Motor neuron (in vitro differentiated cells): ENCODE data around the gene CSNK2A3. TPM values are rescaled to one million over a fixed set of nuclear protein-coding genes. Genes with fewer than 3 reads are reported as not detected.

Source experiments
- ATAC-seq, 8 experiments: fragments of 200-7000 bp; cut with Tn5 transposase; replicated peaks in 6 of 8; 2 replicates each; pipeline ENCODE4 v1.8.0; 2021; ENCODE audit warnings: mild to moderate bottlenecking in 8 of 8, moderate library complexity in 8 of 8
- H3K27ac ChIP-seq, 2 donors: fragments of 250-450 bp; sonication (Bioruptor Pico); 2 replicates each; pipeline ENCODE4 v1.9.0; 2021; ENCODE audit warnings: antibody characterized with exemption in 2 of 2, mild to moderate bottlenecking in 2 of 2, moderate library complexity in 1 of 2
- H3K4me1 ChIP-seq, 2 donors: fragments of 250-450 bp; sonication (Bioruptor Pico); replicated peaks in 1 of 2; 2 replicates each; pipeline ENCODE4 v1.6.1; 2021; ENCODE audit warnings: antibody characterized with exemption in 2 of 2, mild to moderate bottlenecking in 2 of 2, moderate library complexity in 1 of 2
- H3K4me3 ChIP-seq, 5 donors: fragments of 250-450 bp; sonication (Bioruptor Pico); 2 replicates each; pipeline ENCODE4 v1.9.0; 2021; ENCODE audit warnings: antibody characterized with exemption in 5 of 5, mild to moderate bottlenecking in 5 of 5, moderate library complexity in 4 of 5
- WGBS, 10 experiments: fragments of 450-650 bp; shearing (Covaris generic); methylation state at CpG; one replicate each; pipeline ENCODE4 v1.0.0; 2022; 5-methylcytosine and 5-hydroxymethylcytosine counted together
- in situ Hi-C, 9 experiments: fragments of 400-800 bp; cut with MboI; loops; one replicate each; pipeline ENCODE4 v1.15.0; 2021; ENCODE audit warnings: low sequenced_read_pairs in 9 of 9, low pct_unique_long_range_greater_than_20kb in 2 of 9; ENCODE audit not compliant: unreplicated experiment in 9 of 9
- total RNA-seq, 8 experiments: library from RNA; unstranded; fragments of 300-600 nt; gene quantifications; 2 replicates each; pipeline versions ENCODE4 v1.2.3 to v1.2.4, GENCODE V29; 2022

The CSNK2A3 gene
- total RNA-seq, 8 experiments from 2014 or later, result 1.6 to 2.9 (median 1.8) TPM

DNA sequence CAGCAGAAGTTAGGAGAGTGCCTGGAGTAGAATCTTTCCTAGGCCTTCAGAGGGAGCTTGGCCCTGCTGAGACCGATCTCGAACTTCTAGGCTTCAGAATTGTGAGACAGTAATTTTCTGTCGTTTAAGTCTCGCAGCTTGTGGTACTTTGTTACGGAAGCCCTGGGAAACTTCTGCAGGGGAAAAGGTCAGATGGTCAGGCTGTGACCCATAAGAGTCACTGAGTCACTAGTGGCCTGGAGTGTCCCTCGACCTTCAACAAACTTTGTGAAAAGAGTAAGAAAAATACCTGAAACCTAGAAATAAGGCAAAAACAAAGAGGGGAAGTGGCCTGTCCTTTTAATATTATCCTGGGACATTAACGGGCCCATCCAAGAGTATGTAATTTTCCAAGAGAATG lies 34.6 kb downstream of the CSNK2A3 start:
- H3K27ac ChIP-seq, result no peak overlapping the region
- H3K4me1 ChIP-seq, result no peaks in the 10 kb centered on the region
- 80 to 96% (median 91%) methylated on average over 2 to 7 of the region's 7 CpGs; no CpG with 5 or more reads in 1 of the 10 experiments for WGBS, 10 experiments
- no peak for ATAC-seq
- no peak overlapping the region for H3K4me3 ChIP-seq
- in situ Hi-C loops, result no loop called here

DNA sequence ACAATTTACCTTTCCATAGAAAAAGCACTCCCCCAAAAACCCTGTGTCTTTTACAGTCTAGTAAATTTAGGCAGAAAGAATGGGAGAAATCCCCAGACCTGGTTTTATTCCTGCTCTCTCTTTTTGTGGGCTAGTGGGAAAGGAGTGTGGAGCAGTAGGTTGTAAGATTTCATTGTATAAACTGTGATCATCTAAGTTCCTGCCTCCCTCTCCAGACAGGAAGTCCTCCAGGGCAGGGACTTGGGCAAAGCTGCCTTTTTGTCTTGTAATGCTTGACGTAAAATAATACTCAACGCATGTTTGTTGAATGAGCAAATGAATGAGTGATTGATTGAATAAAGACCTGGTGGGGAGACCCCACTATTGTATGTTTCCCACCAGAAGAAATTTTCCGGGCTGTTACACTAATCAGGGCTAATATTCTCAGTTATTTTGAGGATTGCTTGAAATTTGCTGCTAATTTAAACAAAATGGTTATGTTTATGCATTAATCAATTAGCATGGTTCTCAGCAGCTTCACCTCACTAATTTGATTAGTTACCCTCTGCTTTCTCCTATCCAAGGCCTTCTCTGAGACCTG lies 36.3 kb downstream of the CSNK2A3 start:
- ATAC-seq, result no peak
- in situ Hi-C loops, result no loop called here
- H3K27ac ChIP-seq, result no peak overlapping the region
- no peaks in the 10 kb centered on the region for H3K4me1 ChIP-seq
- WGBS, 10 experiments, result 27 to 100% (median 89%) methylated on average over 1 to 3 of the region's 3 CpGs; no CpG with 5 or more reads in 2 of the 10 experiments
- H3K4me3 ChIP-seq, result no peak overlapping the region

DNA sequence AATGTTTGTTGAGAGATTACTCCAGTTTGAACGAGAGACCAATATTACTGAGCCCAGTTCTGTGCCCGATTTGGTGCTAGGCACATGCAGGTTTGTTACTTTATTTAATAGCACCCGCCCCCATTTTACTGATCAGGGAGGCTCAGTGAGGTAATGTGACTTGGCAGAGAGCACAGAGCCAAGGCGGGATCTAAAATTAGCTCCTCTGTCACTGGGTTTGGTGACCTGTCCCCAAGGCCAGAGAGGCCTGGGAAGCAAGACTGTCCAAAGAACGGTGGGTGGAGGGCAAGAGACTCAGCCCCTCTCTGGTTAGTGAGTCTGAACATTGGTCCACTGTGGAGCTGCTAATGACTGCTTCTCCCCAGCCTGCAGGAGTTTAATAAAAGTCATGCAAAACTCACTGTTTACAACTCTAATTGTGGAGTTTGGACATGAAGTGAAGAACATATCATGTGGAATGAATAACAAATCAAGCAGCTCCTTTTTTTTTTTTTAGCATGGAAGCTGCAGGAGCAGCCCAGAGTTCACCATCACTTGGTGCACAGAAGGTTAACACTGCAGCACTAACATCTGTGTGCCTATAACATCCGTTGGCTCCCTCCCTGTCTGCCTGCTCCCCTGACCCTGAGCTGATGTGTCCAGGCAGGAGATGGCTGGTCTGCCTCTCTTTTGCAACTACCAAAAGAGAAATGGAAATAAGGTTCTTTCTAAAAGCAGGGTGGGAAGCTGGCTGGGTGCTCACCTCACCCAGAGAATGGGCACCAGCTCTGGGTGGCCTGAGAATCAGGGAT lies 39.0 kb downstream of the CSNK2A3 start:
- Histone ChIP-seq H3K4me1 (no peaks in the 10 kb centered on the region), H3K27ac (no peak overlapping the region), H3K4me3 (no peak overlapping the region)
- in situ Hi-C loops, result no loop called here
- ATAC-seq, result peak in 2 of 8 experiments; percentile 43 to 56
- WGBS, 10 experiments, result 34 to 100% (median 78%) methylated on average over 1 to 5 of the region's 6 CpGs

DNA sequence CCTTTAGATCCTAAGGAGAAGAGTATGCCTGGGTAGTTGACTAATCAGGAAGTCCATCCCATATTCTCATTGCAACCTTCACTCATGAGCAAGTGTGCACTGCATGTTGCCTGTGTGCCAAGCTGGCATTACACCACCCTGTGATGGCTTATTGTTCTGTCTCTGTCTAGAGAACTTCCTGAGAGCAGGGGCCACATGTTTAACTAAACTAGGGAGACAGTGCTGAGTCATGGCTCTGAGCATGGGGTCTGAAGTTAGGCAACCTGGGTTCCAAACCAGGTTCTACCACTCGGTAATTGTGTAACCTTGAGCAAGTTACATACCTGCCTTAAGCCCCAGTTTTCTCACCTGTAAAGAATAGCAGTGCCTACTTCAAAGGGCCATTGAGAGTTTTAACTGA lies 39.6 kb downstream of the CSNK2A3 start:
- in situ Hi-C loops, result no loop called here
- Histone ChIP-seq H3K4me3 (no peak overlapping the region), H3K27ac (no peak overlapping the region), H3K4me1 (no peaks in the 10 kb centered on the region)
- WGBS, 10 experiments, result 44 to 100% (median 90%) methylated on average over 1 of the region's 1 CpG; no CpG with 5 or more reads in 5 of the 10 experiments
- ATAC-seq, result peak in 1 of 8 experiments; percentile 37

DNA sequence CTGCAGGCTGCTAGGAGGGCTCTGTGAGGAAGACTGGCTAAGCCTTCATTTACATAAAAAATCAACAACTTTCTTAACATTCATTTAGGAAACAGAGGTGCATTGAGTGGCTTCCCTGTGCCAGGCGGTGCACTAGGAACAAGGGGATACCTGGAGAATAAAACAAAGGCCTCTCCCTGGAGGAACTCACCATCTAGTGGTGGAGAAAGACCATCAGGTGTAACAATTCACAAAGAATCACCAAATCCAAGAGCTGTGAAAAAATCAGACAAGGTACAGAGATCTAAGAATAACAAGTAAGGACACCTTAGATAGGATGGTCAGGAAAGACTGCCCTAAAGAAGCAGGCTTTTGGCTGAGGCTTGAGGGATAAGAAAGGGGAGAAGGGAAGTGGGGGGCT lies 40.3 kb downstream of the CSNK2A3 start:
- no peak for ATAC-seq
- in situ Hi-C loops, result no loop called here
- Histone ChIP-seq H3K4me1 (no peaks in the 10 kb centered on the region), H3K27ac (no peak overlapping the region), H3K4me3 (no peak overlapping the region)
- 60 to 100% (median 83%) methylated on average over 1 of the region's 1 CpG; no CpG with 5 or more reads in 7 of the 10 experiments for WGBS, 10 experiments

DNA sequence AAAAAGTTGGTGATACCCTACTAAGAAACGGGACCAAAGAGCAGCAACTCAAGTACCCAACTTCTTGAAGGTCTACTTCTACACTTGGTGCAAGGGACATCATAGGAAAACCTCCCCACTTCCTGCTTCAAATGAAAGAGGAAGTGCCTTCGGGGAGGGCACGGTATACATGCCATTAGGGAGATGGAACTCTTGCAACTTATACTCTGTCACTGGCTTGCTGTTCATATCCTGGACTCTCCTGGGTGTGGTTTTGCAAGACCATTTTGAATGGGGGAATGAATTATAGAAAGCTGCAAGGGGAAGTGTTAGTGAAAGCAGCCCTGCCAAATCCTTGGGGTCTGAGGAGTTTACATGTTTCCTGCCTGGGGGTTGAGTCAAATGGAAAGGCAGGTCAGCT lies 41.9 kb downstream of the CSNK2A3 start:
- Histone ChIP-seq H3K27ac (no peak overlapping the region), H3K4me3 (no peak overlapping the region), H3K4me1 (no peaks in the 10 kb centered on the region)
- ATAC-seq, result peak in 2 of 8 experiments; percentile 24 to 33
- 20 to 100% (median 95%) methylated on average over 1 to 3 of the region's 3 CpGs; no CpG with 5 or more reads in 4 of the 10 experiments for WGBS, 10 experiments
- in situ Hi-C loops, result no loop called here

DNA sequence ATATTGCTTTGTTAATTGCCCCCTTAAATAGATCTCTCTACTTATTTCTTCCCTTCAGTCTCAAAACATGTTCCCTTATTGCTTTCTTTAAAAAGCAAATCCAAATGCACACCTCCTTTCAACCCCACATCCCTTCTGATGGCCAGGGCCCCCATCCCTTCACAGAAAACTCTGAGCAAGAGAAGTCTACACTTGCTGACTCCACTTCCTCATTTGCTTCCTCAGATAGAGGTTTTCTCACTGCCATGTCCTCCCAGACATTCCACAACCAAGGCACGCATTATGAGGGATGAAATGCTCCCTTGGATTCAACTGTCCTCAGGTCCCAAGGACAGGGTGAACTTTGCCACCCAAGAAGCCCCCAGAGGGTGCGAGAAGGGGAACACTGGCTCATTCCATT lies 43.1 kb downstream of the CSNK2A3 start:
- in situ Hi-C loops, result no loop called here
- ATAC-seq, result no peak
- no peaks in the 10 kb centered on the region for H3K4me1 ChIP-seq
- H3K4me3 ChIP-seq, result no peak overlapping the region
- no peak overlapping the region for H3K27ac ChIP-seq
- 40 to 100% (median 100%) methylated on average over 1 to 2 of the region's 2 CpGs; no CpG with 5 or more reads in 2 of the 10 experiments for WGBS, 10 experiments

DNA sequence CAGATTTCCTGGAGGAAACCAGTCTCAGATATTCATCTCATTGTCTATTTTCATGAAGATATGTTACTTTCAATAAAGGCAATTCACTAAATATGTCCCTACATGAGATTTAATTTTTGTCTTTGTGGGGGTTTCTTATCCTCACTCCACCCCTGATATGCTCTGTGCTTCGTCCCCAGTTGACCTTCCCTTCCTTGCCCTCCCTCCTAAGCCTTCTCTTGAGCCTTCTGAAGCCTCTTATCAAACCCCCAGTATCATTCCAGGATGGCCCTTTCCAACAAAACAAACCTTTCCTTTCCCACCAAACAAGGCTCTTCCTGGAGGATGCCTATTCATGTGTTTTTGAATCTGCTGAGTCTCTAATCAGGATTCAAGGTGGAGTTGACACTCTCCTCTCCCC lies 44.8 kb downstream of the CSNK2A3 start:
- no peak for ATAC-seq
- Histone ChIP-seq H3K4me3 (no peak overlapping the region), H3K27ac (no peak overlapping the region), H3K4me1 (no peaks in the 10 kb centered on the region)
- in situ Hi-C loops, result no loop called here
- WGBS, 10 experiments, result 13 to 100% (median 58%) methylated on average over 1 of the region's 1 CpG; no CpG with 5 or more reads in 2 of the 10 experiments

DNA sequence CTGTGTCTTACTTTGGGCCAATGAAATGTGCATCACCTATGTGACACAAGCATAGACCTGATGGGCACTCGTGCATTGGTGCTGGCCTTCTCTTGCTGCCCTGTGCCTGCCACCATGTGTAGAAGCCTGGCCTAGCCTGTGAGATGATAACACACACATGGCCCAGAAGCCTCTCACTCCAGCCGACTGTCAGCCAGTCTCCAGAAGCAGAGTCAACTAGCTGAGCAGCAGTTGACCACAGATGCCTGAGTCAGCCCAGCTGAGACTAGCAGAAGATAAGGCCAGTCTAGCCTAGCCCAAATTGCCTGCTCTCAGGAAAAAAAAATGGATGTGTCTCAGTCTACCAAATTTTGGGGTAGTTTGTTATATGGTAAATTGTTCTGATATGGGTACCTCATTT lies 46.2 kb downstream of the CSNK2A3 start:
- in situ Hi-C loops, result no loop called here
- WGBS, 10 experiments, result 20 to 100% (median 83%) methylated on average over 1 to 2 of the region's 2 CpGs; no CpG with 5 or more reads in 4 of the 10 experiments
- no peaks in the 10 kb centered on the region for H3K4me1 ChIP-seq
- ATAC-seq, result no peak
- no peak overlapping the region for H3K27ac ChIP-seq
- no peak overlapping the region for H3K4me3 ChIP-seq

DNA sequence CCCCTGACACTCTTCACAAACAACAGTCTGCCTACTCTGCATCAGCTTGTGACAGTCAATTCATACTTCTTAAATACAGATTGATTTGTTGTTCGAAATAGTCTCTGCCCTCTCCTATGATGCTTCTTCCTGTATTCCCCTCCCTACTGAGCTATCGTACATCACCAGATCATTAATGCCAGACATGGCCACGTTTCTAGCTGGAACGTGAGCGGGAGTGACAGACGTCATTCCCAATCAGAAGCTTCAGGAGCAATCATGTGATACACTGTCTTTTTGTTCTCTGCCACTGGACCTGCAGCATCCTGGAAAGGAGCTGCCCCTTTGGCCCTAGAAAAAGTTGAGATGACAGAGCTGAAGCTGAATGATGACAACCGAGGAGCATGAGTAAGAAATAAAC lies 48.5 kb downstream of the CSNK2A3 start:
- peaks cover 4 to 9% of the 10 kb centered on the region in 2 donors for H3K4me1 ChIP-seq
- peak in 5 of 8 experiments; percentile 40 to 75 (median 58) for ATAC-seq
- H3K27ac ChIP-seq, result no peak overlapping the region
- H3K4me3 ChIP-seq, result no peak overlapping the region
- in situ Hi-C loops, result no loop called here
- 24 to 100% (median 77%) methylated on average over 1 to 6 of the region's 7 CpGs; no CpG with 5 or more reads in 3 of the 10 experiments for WGBS, 10 experiments

DNA sequence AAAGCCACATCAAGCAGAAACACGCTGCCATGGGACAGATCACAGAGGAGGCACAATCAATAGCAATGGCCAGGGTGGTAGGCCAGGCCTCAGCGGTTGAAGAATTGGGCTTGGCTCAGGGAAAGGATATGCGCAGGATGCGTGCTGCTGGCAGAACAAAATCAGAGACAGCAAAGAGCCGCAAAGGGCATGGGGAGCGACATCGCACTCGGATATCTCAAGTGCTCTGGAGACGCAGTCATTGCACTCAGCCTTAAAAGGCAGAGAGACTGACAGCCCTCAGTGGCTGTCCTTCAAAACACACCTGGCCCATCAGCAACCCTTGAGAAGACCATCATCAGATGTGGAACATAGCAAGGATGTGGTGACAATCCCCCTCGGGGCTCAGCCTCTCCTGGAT lies 50.5 kb downstream of the CSNK2A3 start:
- Histone ChIP-seq H3K27ac (no peak overlapping the region), H3K4me1 (peaks cover 7 to 13% of the 10 kb centered on the region in 2 donors), H3K4me3 (no peak overlapping the region)
- in situ Hi-C loops, result no loop called here
- WGBS, 10 experiments, result 72 to 100% (median 95%) methylated on average over 1 to 10 of the region's 10 CpGs; no CpG with 5 or more reads in 3 of the 10 experiments
- ATAC-seq, result no peak
